ENCODE data around the gene CCDC171. TPM values are rescaled to one million over a fixed set of nuclear protein-coding genes. Genes with fewer than 3 reads are reported as not detected.

The CCDC171 gene
- 5.8 and 8.0 TPM in 2 replicates for total RNA-seq

DNA sequence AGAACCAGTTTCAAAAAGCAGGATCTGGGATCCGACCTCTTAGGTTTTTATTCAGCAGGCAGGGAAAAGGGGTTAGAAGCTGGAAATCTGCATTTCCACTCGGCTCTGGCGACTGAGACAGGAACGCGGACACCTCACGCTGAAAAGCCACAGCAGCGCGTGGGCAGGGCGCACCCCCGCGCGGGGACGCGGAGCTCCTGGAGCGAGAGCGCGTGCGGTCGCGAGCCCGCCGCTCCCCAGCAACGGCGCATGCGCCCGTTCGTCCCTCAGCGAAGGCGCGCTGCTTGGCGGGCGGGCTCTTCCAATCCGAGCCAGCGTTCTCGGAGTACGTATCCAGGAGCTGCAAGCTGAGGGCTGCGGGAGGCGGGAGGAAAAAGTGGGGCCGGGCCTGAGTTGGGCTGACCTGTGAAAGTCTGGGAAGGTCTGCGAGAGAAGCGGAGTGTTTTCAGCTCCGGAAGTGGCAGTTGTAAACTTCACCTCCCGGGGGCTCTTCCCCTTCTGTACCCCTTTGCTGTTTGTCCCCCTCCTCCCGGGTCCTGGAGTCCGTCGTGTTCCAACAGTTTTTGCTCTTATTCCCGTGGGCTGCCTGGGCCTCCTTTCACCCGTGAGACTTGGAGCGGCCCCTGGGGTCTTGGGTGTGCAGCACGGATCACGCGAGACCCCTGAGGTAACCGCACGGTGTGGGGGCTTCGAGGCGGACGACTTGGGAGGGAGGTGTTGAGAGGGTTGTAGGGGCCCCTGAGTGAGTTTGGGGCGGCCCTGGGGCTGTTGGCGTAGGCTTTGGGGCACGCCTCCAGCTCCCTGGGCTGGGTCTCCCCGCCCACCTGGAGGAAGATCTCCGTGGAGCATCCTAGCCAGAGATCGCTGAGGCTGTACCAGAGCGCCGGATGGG is at the start of gene CCDC171:
TSS of gene CCDC171 (plus strand) at position 408 of the 892 bp plus-strand sequence. CDS start 11,046 bp downstream, outside the sequence.
- DNase-seq (ENCODE audit: insufficient read length, low spot score, missing footprints), result peak; percentile 99
- Histone ChIP-seq H3K27ac (ENCODE audit: low read depth, low read length) (peak within 1 kb of the TSS; percentile 73), H3K4me2 (ENCODE audit: insufficient read depth, low read length) (peak within 1 kb of the TSS; percentile 98), H4K20me1 (ENCODE audit: insufficient read depth, low read length) (no peaks in the 10 kb centered on the region), H3K27me3 (ENCODE audit: insufficient read depth, low read length) (peaks cover 4% of the 10 kb centered on the region), H3K9me3 (ENCODE audit: low read depth, low read length) (no peaks in the 10 kb centered on the region), H3K4me1 (ENCODE audit: insufficient read depth, low read length) (peaks cover 4% of the 10 kb centered on the region), H3K4me3 (ENCODE audit: insufficient read depth, low read length) (peak within 1 kb of the TSS; percentile 88), H3K79me2 (ENCODE audit: insufficient read depth, low read length) (no peaks in the 10 kb centered on the region), H3K36me3 (ENCODE audit: insufficient read depth, low read length) (no peaks in the 10 kb centered on the region), H2AFZ (ENCODE audit: low read length) (peak within 1 kb of the TSS; percentile 97)
- TF ChIP-seq, protein P1, sequence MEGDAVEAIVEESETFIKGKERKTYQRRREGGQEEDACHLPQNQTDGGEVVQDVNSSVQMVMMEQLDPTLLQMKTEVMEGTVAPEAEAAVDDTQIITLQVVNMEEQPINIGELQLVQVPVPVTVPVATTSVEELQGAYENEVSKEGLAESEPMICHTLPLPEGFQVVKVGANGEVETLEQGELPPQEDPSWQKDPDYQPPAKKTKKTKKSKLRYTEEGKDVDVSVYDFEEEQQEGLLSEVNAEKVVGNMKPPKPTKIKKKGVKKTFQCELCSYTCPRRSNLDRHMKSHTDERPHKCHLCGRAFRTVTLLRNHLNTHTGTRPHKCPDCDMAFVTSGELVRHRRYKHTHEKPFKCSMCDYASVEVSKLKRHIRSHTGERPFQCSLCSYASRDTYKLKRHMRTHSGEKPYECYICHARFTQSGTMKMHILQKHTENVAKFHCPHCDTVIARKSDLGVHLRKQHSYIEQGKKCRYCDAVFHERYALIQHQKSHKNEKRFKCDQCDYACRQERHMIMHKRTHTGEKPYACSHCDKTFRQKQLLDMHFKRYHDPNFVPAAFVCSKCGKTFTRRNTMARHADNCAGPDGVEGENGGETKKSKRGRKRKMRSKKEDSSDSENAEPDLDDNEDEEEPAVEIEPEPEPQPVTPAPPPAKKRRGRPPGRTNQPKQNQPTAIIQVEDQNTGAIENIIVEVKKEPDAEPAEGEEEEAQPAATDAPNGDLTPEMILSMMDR (IDR thresholded peaks at IDR 0.05; ENCODE audit: extremely low read depth, low read depth, low read length), result no peak

DNA sequence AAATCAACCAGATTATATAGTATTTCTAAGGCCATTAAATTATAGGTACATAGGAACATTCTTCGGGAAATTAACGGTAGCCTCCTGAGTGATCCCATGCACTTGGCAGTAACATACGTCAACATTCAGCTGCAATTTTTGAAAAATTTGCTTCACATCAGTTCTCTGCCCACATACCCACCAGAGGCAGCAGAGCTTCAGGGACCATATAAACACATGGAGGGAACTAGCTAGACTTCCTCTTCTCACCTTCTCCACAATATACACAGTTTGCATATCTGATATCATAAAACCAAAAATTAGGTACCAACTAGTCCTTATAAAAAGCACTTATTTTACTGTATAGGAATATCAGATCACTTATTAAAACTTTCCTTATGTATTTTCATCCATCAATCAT is 46.9 kb upstream of the CCDC171 start:
- no peak overlapping the region for H3K4me3 ChIP-seq (ENCODE audit: insufficient read depth, low read length)
- TF ChIP-seq, protein P1 (IDR thresholded peaks at IDR 0.05; ENCODE audit: extremely low read depth, low read depth, low read length), result no peak

DNA sequence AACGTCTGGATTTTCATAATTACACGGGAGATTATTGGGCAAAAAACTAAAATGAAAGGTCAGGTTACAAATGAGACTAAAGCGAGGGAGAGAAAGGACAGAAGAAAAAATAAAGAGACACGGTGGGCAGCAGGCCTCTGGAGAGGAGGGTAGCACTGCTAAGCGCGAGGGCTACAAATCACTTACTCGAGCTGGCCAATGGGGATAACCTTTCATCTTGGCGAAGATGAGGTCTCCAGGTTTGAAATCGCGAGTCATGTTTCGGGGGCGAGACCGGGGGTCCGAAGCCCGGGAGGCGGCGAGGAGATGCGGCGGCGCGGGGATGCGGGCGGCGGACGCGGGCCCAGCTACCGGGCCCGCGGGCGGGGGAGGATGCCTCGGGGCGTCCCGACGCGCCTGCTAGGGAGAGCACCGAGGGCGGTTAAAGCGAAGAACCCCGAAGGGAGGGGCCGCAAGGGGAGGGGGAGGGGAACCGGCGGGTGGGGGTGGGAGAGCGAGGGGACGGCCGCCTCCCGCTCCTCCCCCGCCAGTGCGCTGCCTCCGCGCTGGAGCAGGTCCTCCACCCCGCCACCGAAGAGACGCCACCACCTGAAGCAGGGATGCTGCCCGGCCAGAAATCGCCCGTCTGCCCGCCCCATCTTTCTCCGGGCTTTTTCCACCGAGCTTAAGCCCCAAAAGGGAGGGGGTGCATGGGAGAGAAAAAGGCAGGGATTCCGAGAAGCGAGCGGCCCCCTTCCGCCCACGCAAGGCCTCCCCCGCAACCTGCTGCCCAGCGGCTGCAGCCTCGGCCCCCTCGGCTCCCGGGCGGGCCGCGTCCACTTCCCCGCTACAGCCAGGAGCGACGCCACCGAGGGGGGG is 42.7 kb upstream of the CCDC171 start:
- Histone ChIP-seq H3K4me3 (ENCODE audit: insufficient read depth, low read length) (peak overlapping the region; percentile 91), H2AFZ (ENCODE audit: low read length) (peak overlapping the region; percentile 89), H3K27ac (ENCODE audit: low read depth, low read length) (peak overlapping the region; percentile 94), H3K79me2 (ENCODE audit: insufficient read depth, low read length) (peaks cover 32% of the 10 kb centered on the region), H3K27me3 (ENCODE audit: insufficient read depth, low read length) (no peaks in the 10 kb centered on the region), H3K9me3 (ENCODE audit: low read depth, low read length) (no peaks in the 10 kb centered on the region), H4K20me1 (ENCODE audit: insufficient read depth, low read length) (no peaks in the 10 kb centered on the region), H3K4me1 (ENCODE audit: insufficient read depth, low read length) (peaks cover 8% of the 10 kb centered on the region), H3K36me3 (ENCODE audit: insufficient read depth, low read length) (peaks cover 14% of the 10 kb centered on the region), H3K4me2 (ENCODE audit: insufficient read depth, low read length) (peak overlapping the region; percentile 88)
- DNase-seq (ENCODE audit: insufficient read length, low spot score, missing footprints), result peak; percentile 90
- TF ChIP-seq, protein P1 (IDR thresholded peaks at IDR 0.05; ENCODE audit: extremely low read depth, low read depth, low read length), result no peak

More for the DNA sequence above, 46.9 kb upstream of the CCDC171 start:
- Histone ChIP-seq H4K20me1 (ENCODE audit: insufficient read depth, low read length) (no peaks in the 10 kb centered on the region), H2AFZ (ENCODE audit: low read length) (no peak overlapping the region), H3K36me3 (ENCODE audit: insufficient read depth, low read length) (peaks cover 14% of the 10 kb centered on the region), H3K4me2 (ENCODE audit: insufficient read depth, low read length) (no peak overlapping the region), H3K27me3 (ENCODE audit: insufficient read depth, low read length) (no peaks in the 10 kb centered on the region), H3K27ac (ENCODE audit: low read depth, low read length) (no peak overlapping the region), H3K9me3 (ENCODE audit: low read depth, low read length) (no peaks in the 10 kb centered on the region), H3K4me1 (ENCODE audit: insufficient read depth, low read length) (peaks cover 8% of the 10 kb centered on the region), H3K79me2 (ENCODE audit: insufficient read depth, low read length) (peaks cover 42% of the 10 kb centered on the region)
- DNase-seq (ENCODE audit: insufficient read length, low spot score, missing footprints), result no peak

All from osteoblast (primary cell).